Erythroblast (primary cell): ENCODE results near the gene TPSG1.
"Not testable (repeated sequence)": the region's sequence is repeated elsewhere in the genome, so short reads cannot be mapped to it uniquely, and the experiment has no call there.

Source experiments
- DNase-seq, 2 experiments: peaks; one replicate each; lab custom pipeline; 2025; lab: John Stamatoyannopoulos, UW
- GATA1 ChIP-seq: IDR thresholded peaks from 2 replicates; pipeline ENCODE4 v1.6.1; 2011; ENCODE audit warnings: low read depth, mild to moderate bottlenecking, control low read depth, low read length, moderate library complexity
- POLR2A ChIP-seq: IDR thresholded peaks from 2 replicates; pipeline ENCODE4 v1.6.1; 2011; ENCODE audit warnings: mild to moderate bottlenecking, low read length

The TPSG1 gene

DNA sequence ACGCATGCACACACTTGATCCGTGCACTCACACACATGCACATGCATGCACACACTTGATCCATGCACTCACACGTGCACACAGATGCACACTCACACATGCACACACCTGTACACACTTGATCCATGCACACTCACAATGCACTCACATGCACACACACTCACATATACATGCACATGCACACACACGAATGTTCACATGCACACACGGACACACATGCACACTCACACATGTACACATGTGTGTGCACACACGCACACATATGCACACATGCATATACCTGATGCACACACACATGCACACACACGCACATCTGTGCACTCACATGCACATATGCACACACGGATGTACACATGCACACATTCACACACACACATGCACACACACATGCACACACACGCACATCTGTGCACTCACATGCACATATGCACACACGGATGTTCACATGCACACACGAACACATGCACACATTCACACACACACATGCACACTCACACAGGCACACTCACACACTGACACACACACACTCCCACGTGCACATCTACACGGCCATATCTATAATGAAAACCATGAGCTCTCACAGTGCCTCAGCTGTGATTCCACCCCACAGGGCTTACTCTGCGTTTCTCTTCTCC is 23.0 kb upstream of the TPSG1 start:
- peak; percentile 60 for TF ChIP-seq POLR2A
- not testable (repeated sequence) for DNase-seq

DNA sequence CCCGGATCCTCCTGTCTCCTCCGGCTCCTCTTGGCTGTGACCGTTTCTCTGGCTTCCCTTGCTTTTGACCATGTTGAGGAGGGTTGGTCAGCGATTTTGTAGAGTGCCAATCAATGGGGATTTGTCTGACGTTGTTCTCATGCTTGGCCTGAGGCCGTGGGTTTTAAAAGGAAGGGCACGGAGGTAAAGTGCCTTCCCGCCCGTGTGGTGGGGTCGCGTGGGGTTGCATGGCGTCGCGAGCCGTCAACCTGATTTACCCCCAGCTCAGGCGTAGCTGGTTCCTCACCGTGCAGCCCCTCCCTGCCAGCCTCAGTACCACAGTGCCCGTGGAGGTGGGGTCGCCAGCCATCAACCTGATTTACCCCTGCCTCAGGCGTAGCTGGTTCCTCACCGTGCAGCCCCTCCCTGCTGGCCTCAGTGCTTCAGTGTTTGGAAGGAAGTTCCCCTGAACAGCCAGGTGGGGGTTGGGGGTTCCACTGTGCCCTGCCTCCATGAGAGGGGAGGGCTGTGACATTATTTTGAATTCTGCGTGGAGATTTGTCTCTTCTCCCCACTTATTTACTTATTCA is 20.5 kb upstream of the TPSG1 start:
- TF ChIP-seq POLR2A (peak; percentile 32), GATA1 (no peak)

GRCh38 chr16:1244881-1245280 is 19.8 kb upstream of the TPSG1 start:
- TF ChIP-seq POLR2A = no peak
- TF ChIP-seq GATA1 = no peak
- peak; percentile 41 to 50 for DNase-seq

More for the DNA sequence above, 20.5 kb upstream of the TPSG1 start:
- no peak for DNase-seq

GRCh38 chr16:1243907-1244850 is 19.1 kb upstream of the TPSG1 start:
- not testable (repeated sequence) for DNase-seq

DNA sequence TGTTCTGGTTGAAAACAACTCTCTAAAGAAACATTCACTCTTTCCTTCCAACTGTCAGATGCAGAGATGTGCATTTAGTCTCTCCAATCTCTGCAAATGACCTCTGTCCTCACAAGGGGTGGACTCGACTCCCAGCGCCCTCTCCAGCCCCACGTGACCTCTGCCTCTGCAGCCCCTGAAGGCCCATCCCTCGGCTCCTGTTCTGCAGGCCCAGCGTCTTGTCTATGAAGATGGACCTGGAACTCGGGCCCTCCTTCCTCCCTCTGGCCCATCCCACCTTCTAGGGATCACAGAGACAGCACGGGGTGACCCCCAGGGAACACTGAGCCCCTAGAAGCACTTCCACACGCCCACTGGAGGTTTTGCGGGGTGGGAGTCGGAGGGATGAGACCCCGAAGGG is 18.3 kb upstream of the TPSG1 start:
- not testable (repeated sequence) for DNase-seq

DNA sequence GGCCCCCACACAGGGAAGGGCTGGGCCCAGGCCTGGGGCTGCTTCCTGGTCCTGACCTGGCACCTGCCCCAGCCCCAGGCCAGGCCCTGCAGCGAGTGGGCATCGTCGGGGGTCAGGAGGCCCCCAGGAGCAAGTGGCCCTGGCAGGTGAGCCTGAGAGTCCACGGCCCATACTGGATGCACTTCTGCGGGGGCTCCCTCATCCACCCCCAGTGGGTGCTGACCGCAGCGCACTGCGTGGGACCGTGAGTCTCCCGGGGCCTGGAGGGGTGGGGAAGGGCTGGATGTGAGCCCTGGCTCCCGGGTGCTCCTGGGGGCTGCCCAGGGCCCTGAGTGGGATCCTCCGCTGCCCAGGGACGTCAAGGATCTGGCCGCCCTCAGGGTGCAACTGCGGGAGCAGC is 16.0 kb upstream of the TPSG1 start:
- not testable (repeated sequence) for DNase-seq

GRCh38 chr16:1240436-1240835 is 15.4 kb upstream of the TPSG1 start, which contains the start of gene TPSAB1:
TSS of gene TPSAB1 (plus strand) at chr16:1240705. CDS start at chr16:1240939, 234 bp downstream.
- DNase-seq = not testable (repeated sequence)

DNA sequence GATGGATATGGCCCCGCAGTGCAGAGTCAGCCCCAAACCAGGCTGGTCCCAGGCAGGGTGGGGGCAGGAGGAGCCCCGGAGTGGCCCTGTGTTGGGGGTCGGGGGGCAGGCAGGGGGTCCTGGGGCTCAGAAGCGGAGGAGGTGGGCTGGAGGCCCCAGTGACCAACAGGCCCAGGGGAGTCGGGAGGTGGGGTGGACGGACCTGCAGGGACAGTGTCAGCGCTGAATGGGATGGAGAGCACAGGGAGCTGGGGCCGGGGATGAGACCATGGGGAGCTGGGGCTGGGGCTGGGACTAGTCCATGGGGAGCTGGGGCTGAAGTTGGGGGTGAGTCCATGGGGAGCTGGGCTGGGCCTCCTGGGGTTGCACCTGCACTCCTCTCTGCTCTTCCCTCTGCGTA is 14.5 kb upstream of the TPSG1 start:
- not testable (repeated sequence) for DNase-seq

DNA sequence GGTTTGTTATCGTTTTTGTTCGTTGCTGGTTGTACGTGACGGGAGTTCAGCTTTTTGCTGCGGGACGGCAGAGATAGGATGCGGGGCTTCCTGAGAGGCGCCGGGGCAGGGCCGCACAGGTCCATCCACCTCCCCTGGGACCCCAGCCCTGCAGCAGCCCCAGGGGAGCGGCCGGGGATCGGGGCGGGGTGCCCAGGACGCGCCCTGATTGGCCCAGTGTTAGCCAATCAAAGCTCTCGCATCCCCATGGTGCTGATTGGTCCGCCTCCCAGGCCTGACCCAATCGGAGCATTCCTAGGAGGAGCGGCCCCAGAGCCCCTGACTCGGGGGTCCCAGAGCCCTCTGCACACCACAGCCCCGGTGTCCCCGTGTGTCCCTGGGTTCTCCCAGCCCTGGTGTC is 13.8 kb upstream of the TPSG1 start:
- DNase-seq = not testable (repeated sequence)

- DNase-seq = no peak
- TF ChIP-seq POLR2A (no peak), GATA1 (no peak)
Measured at GRCh38 chr16:1237990-1238389, 12.9 kb upstream of the TPSG1 start.

GRCh38 chr16:1236659-1237058 is 11.6 kb upstream of the TPSG1 start:
- not testable (repeated sequence) for DNase-seq

GRCh38 chr16:1232049-1232748 is 7.1 kb upstream of the TPSG1 start:
- DNase-seq = not testable (repeated sequence)

DNA sequence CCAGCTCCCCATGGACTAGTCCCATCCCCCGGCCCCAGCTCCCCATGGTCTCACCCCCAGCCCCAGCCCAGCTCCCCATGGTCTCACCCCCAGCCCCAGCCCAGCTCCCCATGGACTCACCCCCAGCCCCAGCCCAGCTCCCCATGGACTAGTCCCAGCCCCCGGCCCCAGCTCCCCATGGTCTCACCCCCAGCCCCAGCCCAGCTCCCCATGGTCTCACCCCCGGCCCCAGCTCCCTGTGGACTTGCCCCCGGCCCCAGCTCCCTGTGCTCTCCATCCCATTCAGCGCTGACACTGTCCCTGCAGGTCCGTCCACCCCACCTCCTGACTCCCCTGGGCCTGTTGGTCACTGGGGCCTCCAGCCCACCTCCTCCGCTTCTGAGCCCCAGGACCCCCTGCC is 6.2 kb upstream of the TPSG1 start:
- DNase-seq = not testable (repeated sequence)

GRCh38 chr16:1230471-1231212 is 5.6 kb upstream of the TPSG1 start:
- DNase-seq = not testable (repeated sequence)

DNA sequence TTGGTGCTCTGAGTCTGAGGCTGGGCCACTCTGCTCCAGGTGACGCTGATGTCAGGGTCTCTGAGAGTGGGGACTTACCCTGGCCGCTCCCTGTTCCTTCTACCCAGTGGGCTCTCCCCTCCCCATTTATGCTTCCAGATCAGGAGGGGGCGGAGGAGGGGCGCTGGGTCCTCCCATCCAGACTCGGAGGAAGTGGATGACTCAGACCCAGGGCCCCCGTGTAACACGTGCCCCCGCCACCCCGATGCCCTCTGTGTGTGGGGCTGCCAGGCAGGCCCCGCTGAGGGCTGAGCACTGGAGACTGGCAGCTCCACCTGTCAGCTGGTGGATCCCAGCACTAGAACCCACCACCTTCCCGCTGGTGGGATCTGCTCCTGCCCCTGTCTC is 5.0 kb upstream of the TPSG1 start, which contains the start of gene TPSB2:
Gene TPSB2, minus strand, starts transcription at position 101 of the 387 bp plus-strand sequence. CDS start 233 bp downstream, outside the sequence.
- DNase-seq = not testable (repeated sequence)

DNA sequence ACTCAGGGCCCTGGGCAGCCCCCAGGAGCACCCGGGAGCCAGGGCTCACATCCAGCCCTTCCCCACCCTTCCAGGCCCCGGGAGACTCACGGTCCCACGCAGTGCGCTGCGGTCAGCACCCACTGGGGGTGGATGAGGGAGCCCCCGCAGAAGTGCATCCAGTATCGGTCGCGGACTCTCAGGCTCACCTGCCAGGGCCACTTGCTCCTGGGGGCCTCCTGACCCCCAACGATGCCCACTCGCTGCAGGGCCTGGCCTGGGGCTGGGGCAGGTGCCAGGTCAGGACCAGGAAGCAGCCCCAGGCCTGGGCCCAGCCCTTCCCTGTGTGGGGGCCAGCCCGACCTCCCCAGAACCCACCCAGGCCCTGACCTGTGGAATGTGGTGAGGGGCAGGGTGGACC is 4.4 kb upstream of the TPSG1 start:
- DNase-seq = not testable (repeated sequence)

DNA sequence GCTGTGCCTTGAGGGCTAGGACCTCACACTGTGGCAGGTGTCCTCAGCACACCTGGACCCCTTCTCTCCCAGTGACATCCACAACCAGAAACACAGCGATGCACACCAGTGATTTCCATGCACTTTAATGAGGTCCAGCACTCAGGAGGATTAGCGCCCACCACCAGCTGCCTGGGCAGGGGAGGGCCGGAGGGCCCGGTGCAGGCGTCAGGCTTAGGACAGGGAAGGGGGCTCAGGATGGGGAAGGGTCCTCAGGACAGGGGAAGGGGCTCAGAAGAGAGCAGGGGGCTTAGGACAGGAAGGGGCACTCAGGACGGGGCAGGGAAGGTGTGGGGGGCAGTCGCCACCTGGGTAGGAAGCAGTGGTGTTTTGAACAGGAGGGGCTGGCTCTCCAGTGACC is 3.2 kb upstream of the TPSG1 start:
- DNase-seq = not testable (repeated sequence)

GRCh38 chr16:1226692-1227091 is 1.6 kb upstream of the TPSG1 start:
- DNase-seq = not testable (repeated sequence)
